IPS DF 6.9 (cell line): ENCODE results near the gene ANKRD11.
"Not testable (repeated sequence)": the region's sequence is repeated elsewhere in the genome, so short reads cannot be mapped to it uniquely, and the experiment has no call there.

Experiments
- DNase-seq: peaks from one replicate; pipeline ENCODE4 v3.0.0-alpha.2; 2013; ENCODE audit warnings: low read depth, low spot score
- H3K27ac ChIP-seq: one replicate; pipeline ENCODE4 v1.5.1; 2013; ENCODE audit warnings: low read length, control low read depth
- H3K27me3 ChIP-seq: 2 replicates; pipeline ENCODE4 v1.6.1; 2013; ENCODE audit warnings: mild to moderate bottlenecking, low read length; ENCODE audit not compliant: control insufficient read depth, insufficient read depth
- H3K36me3 ChIP-seq: 2 replicates; pipeline ENCODE4 v1.6.1; 2013; ENCODE audit warnings: low read length; ENCODE audit not compliant: control insufficient read depth, insufficient read depth
- H3K4me1 ChIP-seq: 2 replicates; pipeline ENCODE4 v1.6.1; 2013; ENCODE audit warnings: low read length; ENCODE audit not compliant: control insufficient read depth, insufficient read depth
- H3K4me3 ChIP-seq: 2 replicates; pipeline ENCODE4 v1.5.1; 2013; ENCODE audit warnings: mild to moderate bottlenecking, low read length
- H3K9me3 ChIP-seq: 2 replicates; pipeline ENCODE4 v1.6.1; 2013; ENCODE audit warnings: low read length, inconsistent platforms; ENCODE audit not compliant: control insufficient read depth, insufficient read depth
- WGBS: extraction: QIAGEN DNeasy Blood & Tissue Kit; methylation state at CpG from one replicate; pipeline ENCODE4 v1.1.7; 2013; ENCODE audit warnings: mixed read lengths, missing lambda C conversion rate; ENCODE audit not compliant: insufficient read length, insufficient coverage; 5-methylcytosine and 5-hydroxymethylcytosine counted together

Gene ANKRD11

GRCh38 chr16:89328412-89329400, 161.7 kb downstream of the ANKRD11 start:
- WGBS: no CpG with 5 or more reads among the region's 41 CpGs
- not testable (repeated sequence) for H3K4me3 ChIP-seq, H3K4me1 ChIP-seq, DNase-seq, H3K27ac ChIP-seq, H3K36me3 ChIP-seq, H3K9me3 ChIP-seq, H3K27me3 ChIP-seq

GRCh38 chr16:89326721-89327120, 163.6 kb downstream of the ANKRD11 start:
- WGBS: no CpG with 5 or more reads among the region's 7 CpGs
- H3K4me1 ChIP-seq: peaks cover 17% of the 10 kb centered on the region
- H3K4me3 ChIP-seq: no peak overlapping the region

GRCh38 chr16:89325861-89326471, 164.4 kb downstream of the ANKRD11 start:
- Histone ChIP-seq H3K9me3 (no peaks in the 10 kb centered on the region), H3K27me3 (no peaks in the 10 kb centered on the region), H3K27ac (no peak overlapping the region), H3K4me3 (no peak overlapping the region), H3K36me3 (no peaks in the 10 kb centered on the region), H3K4me1 (peaks cover 20% of the 10 kb centered on the region)
- no CpG with 5 or more reads among the region's 18 CpGs for WGBS
- no peak for DNase-seq

More at GRCh38 chr16:89326721-89327120, 163.6 kb downstream of the ANKRD11 start:
- no peak for DNase-seq
- Histone ChIP-seq H3K36me3 (no peaks in the 10 kb centered on the region), H3K9me3 (no peaks in the 10 kb centered on the region), H3K27me3 (no peaks in the 10 kb centered on the region), H3K27ac (no peak overlapping the region)

GRCh38 chr16:89324056-89325010, 166.0 kb downstream of the ANKRD11 start:
- WGBS: no CpG with 5 or more reads among the region's 32 CpGs
- H3K4me3 ChIP-seq: no peak overlapping the region
- no peaks in the 10 kb centered on the region for H3K9me3 ChIP-seq
- H3K27me3 ChIP-seq: no peaks in the 10 kb centered on the region
- H3K4me1 ChIP-seq: peaks cover 26% of the 10 kb centered on the region
- DNase-seq: no peak
- no peak overlapping the region for H3K27ac ChIP-seq
- H3K36me3 ChIP-seq: no peaks in the 10 kb centered on the region; the same call in 1 of the 2 replicates

- WGBS: no CpG with 5 or more reads among the region's 26 CpGs
- H3K4me1 ChIP-seq: peaks cover 27% of the 10 kb centered on the region
These were observed 167.0 kb downstream of the ANKRD11 start for GRCh38 chr16:89323120-89323960.

GRCh38 chr16:89322321-89323119, 167.8 kb downstream of the ANKRD11 start:
- H3K4me1 ChIP-seq: peaks cover 29% of the 10 kb centered on the region
- no CpG with 5 or more reads among the region's 19 CpGs for WGBS
- H3K4me3 ChIP-seq: no peak overlapping the region
- no peaks in the 10 kb centered on the region for H3K9me3 ChIP-seq
- no peaks in the 10 kb centered on the region for H3K27me3 ChIP-seq
- H3K27ac ChIP-seq: no peak overlapping the region
- H3K36me3 ChIP-seq: no peaks in the 10 kb centered on the region; the same call in 1 of the 2 replicates
- peak; percentile 37 for DNase-seq

More at GRCh38 chr16:89323120-89323960, 167.0 kb downstream of the ANKRD11 start:
- H3K27me3 ChIP-seq: no peaks in the 10 kb centered on the region
- no peak overlapping the region for H3K4me3 ChIP-seq
- H3K27ac ChIP-seq: no peak overlapping the region
- no peak for DNase-seq
- no peaks in the 10 kb centered on the region for H3K9me3 ChIP-seq
- H3K36me3 ChIP-seq: no peaks in the 10 kb centered on the region; the same call in 1 of the 2 replicates

- H3K9me3 ChIP-seq: no peaks in the 10 kb centered on the region
- H3K27ac ChIP-seq: no peak overlapping the region
- no peaks in the 10 kb centered on the region; the same call in 1 of the 2 replicates for H3K36me3 ChIP-seq
- WGBS: no CpG with 5 or more reads among the region's 30 CpGs
- DNase-seq: no peak
- H3K4me1 ChIP-seq: peaks cover 25% of the 10 kb centered on the region
- H3K27me3 ChIP-seq: no peaks in the 10 kb centered on the region
- H3K4me3 ChIP-seq: no peak overlapping the region
These were observed 169.4 kb downstream of the ANKRD11 start for GRCh38 chr16:89320782-89321501.

- H3K9me3 ChIP-seq: no peaks in the 10 kb centered on the region
- no CpG with 5 or more reads among the region's 32 CpGs for WGBS
- no peaks in the 10 kb centered on the region for H3K27me3 ChIP-seq
- H3K36me3 ChIP-seq: no peaks in the 10 kb centered on the region; the same call in 1 of the 2 replicates
- no peak for DNase-seq
- H3K27ac ChIP-seq: no peak overlapping the region
- peaks cover 25% of the 10 kb centered on the region for H3K4me1 ChIP-seq
- H3K4me3 ChIP-seq: no peak overlapping the region
These were observed 170.2 kb downstream of the ANKRD11 start for GRCh38 chr16:89319886-89320781.
